HepG2 (cell line): ENCODE measurements around the gene SLAIN2. TPM values are rescaled to one million over a fixed set of nuclear protein-coding genes. Genes with fewer than 3 reads are reported as not detected.

Experiments used
- AGO2 ChIP-seq: fragments of 200-400 bp; formaldehyde crosslinking; optimal IDR thresholded peaks from 2 replicates; pipeline ENCODE3; 2017; ENCODE audit warnings: mild to moderate bottlenecking, low read depth, low read length, moderate library complexity
- DZIP1 ChIP-seq: sonication (generic); formaldehyde crosslinking; IDR thresholded peaks from 2 replicates; pipeline ENCODE4 v1.5.0; 2020; ENCODE audit warnings: mild to moderate bottlenecking, missing genetic modification reagents
- FOXA3 ChIP-seq: IDR thresholded peaks from 2 replicates; pipeline ENCODE4 v1.6.1; 2016; ENCODE audit warnings: missing genetic modification reagents, missing compliant biosample characterization
- FOXO1 ChIP-seq: sonication (generic); formaldehyde crosslinking; IDR thresholded peaks from 2 replicates; pipeline ENCODE4 v1.4.0; 2020; ENCODE audit warnings: missing genetic modification reagents
- IRF9 ChIP-seq: sonication (generic); formaldehyde crosslinking; IDR thresholded peaks from 2 replicates; pipeline ENCODE4 v1.8.0; 2022; ENCODE audit warnings: missing genetic modification reagents, mild to moderate bottlenecking, borderline replicate concordance
- IRX3 ChIP-seq: sonication (generic); formaldehyde crosslinking; IDR thresholded peaks from 2 replicates; pipeline ENCODE4 v1.8.1; 2023; ENCODE audit warnings: mild to moderate bottlenecking, low read depth, missing genetic modification reagents, borderline replicate concordance
- MAFF ChIP-seq: IDR thresholded peaks from 2 replicates; pipeline ENCODE4 v1.6.1; 2011; ENCODE audit warnings: low read depth, low read length, improper control_type of control experiment
- MED1 ChIP-seq: sonication (generic); formaldehyde crosslinking; IDR thresholded peaks from 2 replicates; pipeline ENCODE4 v1.4.0; 2020; ENCODE audit warnings: missing genetic modification reagents
- NCOR1 ChIP-seq: fragments of 200-600 bp; sonication (generic); IDR thresholded peaks from 2 replicates; pipeline ENCODE4 v1.7.0; 2017; ENCODE audit warnings: antibody characterized with exemption, low read length, borderline replicate concordance
- RFX3 ChIP-seq: IDR thresholded peaks from 2 replicates; pipeline ENCODE4 v1.6.1; 2016; ENCODE audit warnings: missing biosample characterization, missing genetic modification reagents
- SIN3A ChIP-seq: IDR thresholded peaks from 2 replicates; pipeline ENCODE4 v1.6.1; 2011; ENCODE audit warnings: low read depth, mild to moderate bottlenecking, control low read depth, low read length, borderline replicate concordance
- SMYD3 ChIP-seq: sonication (generic); formaldehyde crosslinking; IDR thresholded peaks from 2 replicates; pipeline ENCODE4 v1.8.1; 2023; ENCODE audit warnings: mild to moderate bottlenecking, missing genetic modification reagents
- SNAPC5 ChIP-seq: sonication (generic); formaldehyde crosslinking; IDR thresholded peaks from 2 replicates; pipeline ENCODE4 v1.8.1; 2023; ENCODE audit warnings: mild to moderate bottlenecking, missing genetic modification reagents, borderline replicate concordance
- SOX13 ChIP-seq, 3 experiments: fragments of 450-650 bp in 1 of 3; sonication (generic) in 1 of 3; formaldehyde crosslinking in 1 of 3; IDR thresholded peaks in 2 of 3; conservative IDR thresholded peaks in 1 of 3; 2 replicates each; pipeline versions ENCODE4 v1.5.0 to v1.6.1; 2016 to 2020; ENCODE audit warnings: antibody characterized with exemption in 1 of 3, mild to moderate bottlenecking in 1 of 3, missing compliant biosample characterization in 1 of 3, missing genetic modification reagents in 1 of 3, moderate library complexity in 1 of 3
- SSRP1 ChIP-seq: IDR thresholded peaks from 2 replicates; pipeline ENCODE4 v1.6.1; 2016; ENCODE audit warnings: control low read depth
- ZBTB34 ChIP-seq: sonication (generic); formaldehyde crosslinking; IDR thresholded peaks from 2 replicates; pipeline ENCODE4 v1.8.0; 2022; ENCODE audit warnings: mild to moderate bottlenecking, missing genetic modification reagents
- ZNF441 ChIP-seq: sonication (generic); formaldehyde crosslinking; IDR thresholded peaks from 2 replicates; pipeline ENCODE4 v1.7.0; 2021; ENCODE audit warnings: missing genetic modification reagents, borderline replicate concordance
- ZNF607 ChIP-seq: sonication (generic); formaldehyde crosslinking; IDR thresholded peaks from 2 replicates; pipeline ENCODE4 v1.5.1; 2020; ENCODE audit warnings: missing genetic modification reagents, mild to moderate bottlenecking, borderline replicate concordance
- ZNF639 ChIP-seq: conservative IDR thresholded peaks from 2 replicates; pipeline ENCODE4 v1.6.1; 2018; ENCODE audit warnings: missing genetic modification reagents
- ZNF652 ChIP-seq: IDR thresholded peaks from 2 replicates; pipeline ENCODE4 v1.6.1; 2016; ENCODE audit warnings: low read depth, borderline replicate concordance
- ZNF709 ChIP-seq: sonication (generic); formaldehyde crosslinking; IDR thresholded peaks from 2 replicates; pipeline ENCODE4 v1.5.0; 2020; ENCODE audit warnings: mild to moderate bottlenecking, missing genetic modification reagents
- ZNF781 ChIP-seq: sonication (generic); formaldehyde crosslinking; IDR thresholded peaks from 2 replicates; pipeline ENCODE4 v1.5.1; 2020; ENCODE audit warnings: borderline replicate concordance, mild to moderate bottlenecking, missing genetic modification reagents; ENCODE audit errors: not compliant biosample characterization
- polyA plus RNA-seq, 8 experiments: library from polyadenylated mRNA; depleted of rRNA in 3 of 8; stranded (reverse) in 7 of 8; unstranded in 1 of 8; fragments of >200 nt; fragmentation: Illumina TruSeq in 4 of 8; extraction: Trizol in 4 of 8; gene quantifications; 2 replicates each; pipeline versions ENCODE4 v1.2.1 to v1.2.3, GENCODE V29; 2011 to 2016; ENCODE audit warnings: low read depth in 4 of 8, missing spikeins in 1 of 8, mixed read lengths in 1 of 8; ENCODE audit not compliant: insufficient read depth in 1 of 8
- total RNA-seq, 5 experiments: library from RNA; depleted of rRNA; stranded (reverse); fragments of >200 nt; fragmentation: Illumina TruSeq; extraction: Trizol; gene quantifications; 2 replicates each; pipeline ENCODE4 v1.2.3, GENCODE V29; 2016; ENCODE audit warnings: low read depth in 1 of 5

SLAIN2 gene
- total and polyA plus RNA-seq, 2 of the 13 experiments (the other 11 are each of a cell fraction or from before 2014, with no cell fraction given) = 20.7 to 22.5 TPM

- TF ChIP-seq ZNF607 (CRISPR knock-in tag) = 0 out of 2 replicates have a peak, but pooled peaks have one; percentile 3
- no peak; the same call in 1 of the 2 replicates for TF ChIP-seq FOXA3
- no peak for TF ChIP-seq ZNF441 (CRISPR knock-in tag)
- no peak for TF ChIP-seq NCOR1
- TF ChIP-seq SMYD3 (CRISPR knock-in tag) = no peak
- no peak for TF ChIP-seq SOX13 (IDR thresholded peaks at IDR 0.05)
- TF ChIP-seq SOX13 (CRISPR knock-in tag; conservative IDR thresholded peaks at IDR 0.05 in 1 of 2, IDR thresholded peaks at IDR 0.05 in 1 of 2) = peak in 1 of 2 experiments; percentile 45; a peak in 2 of 4 replicates
- no peak for TF ChIP-seq AGO2
- 0 out of 2 replicates have a peak, but pooled peaks have one; percentile 35 for TF ChIP-seq ZNF709 (CRISPR knock-in tag)
- TF ChIP-seq IRX3 (CRISPR knock-in tag) = no peak
- TF ChIP-seq SSRP1 = no peak
- TF ChIP-seq IRF9 = no peak
- peak; percentile 31; the same call in 1 of the 2 replicates for TF ChIP-seq SIN3A
- no peak for TF ChIP-seq MAFF
- no peak for TF ChIP-seq ZNF781
- 0 out of 2 replicates have a peak, but pooled peaks have one; percentile 51 for TF ChIP-seq SNAPC5 (CRISPR knock-in tag)
- no peak for TF ChIP-seq ZNF652 (CRISPR knock-in tag)
- TF ChIP-seq FOXO1 (CRISPR knock-in tag) = peak; percentile 26; the same call in 1 of the 2 replicates
- TF ChIP-seq ZBTB34 (CRISPR knock-in tag) = no peak
- TF ChIP-seq DZIP1 (CRISPR knock-in tag) = no peak
- peak; percentile 64 for TF ChIP-seq MED1 (CRISPR knock-in tag)
- TF ChIP-seq RFX3 (CRISPR knock-in tag) = no peak
- TF ChIP-seq ZNF639 (CRISPR knock-in tag) = no peak; the same call in 1 of the 2 replicates
Observed at GRCh38 chr4:48340965-48341775, at the start of gene SLAIN2 (continued).
